K562 treated with DMSO at 1 percent for 12 hours (cell line): ENCODE results near the gene ADGRA3. TPM values are rescaled to one million over a fixed set of nuclear protein-coding genes. Genes with fewer than 3 reads are reported as not detected.

Experiments used
- total RNA-seq: library from RNA; unstranded; fragments of 300-600 nt; gene quantifications from 2 replicates; pipeline ENCODE4 v1.2.3, GENCODE V29; 2022; ENCODE audit not compliant: insufficient read depth

ADGRA3 gene, protein sequence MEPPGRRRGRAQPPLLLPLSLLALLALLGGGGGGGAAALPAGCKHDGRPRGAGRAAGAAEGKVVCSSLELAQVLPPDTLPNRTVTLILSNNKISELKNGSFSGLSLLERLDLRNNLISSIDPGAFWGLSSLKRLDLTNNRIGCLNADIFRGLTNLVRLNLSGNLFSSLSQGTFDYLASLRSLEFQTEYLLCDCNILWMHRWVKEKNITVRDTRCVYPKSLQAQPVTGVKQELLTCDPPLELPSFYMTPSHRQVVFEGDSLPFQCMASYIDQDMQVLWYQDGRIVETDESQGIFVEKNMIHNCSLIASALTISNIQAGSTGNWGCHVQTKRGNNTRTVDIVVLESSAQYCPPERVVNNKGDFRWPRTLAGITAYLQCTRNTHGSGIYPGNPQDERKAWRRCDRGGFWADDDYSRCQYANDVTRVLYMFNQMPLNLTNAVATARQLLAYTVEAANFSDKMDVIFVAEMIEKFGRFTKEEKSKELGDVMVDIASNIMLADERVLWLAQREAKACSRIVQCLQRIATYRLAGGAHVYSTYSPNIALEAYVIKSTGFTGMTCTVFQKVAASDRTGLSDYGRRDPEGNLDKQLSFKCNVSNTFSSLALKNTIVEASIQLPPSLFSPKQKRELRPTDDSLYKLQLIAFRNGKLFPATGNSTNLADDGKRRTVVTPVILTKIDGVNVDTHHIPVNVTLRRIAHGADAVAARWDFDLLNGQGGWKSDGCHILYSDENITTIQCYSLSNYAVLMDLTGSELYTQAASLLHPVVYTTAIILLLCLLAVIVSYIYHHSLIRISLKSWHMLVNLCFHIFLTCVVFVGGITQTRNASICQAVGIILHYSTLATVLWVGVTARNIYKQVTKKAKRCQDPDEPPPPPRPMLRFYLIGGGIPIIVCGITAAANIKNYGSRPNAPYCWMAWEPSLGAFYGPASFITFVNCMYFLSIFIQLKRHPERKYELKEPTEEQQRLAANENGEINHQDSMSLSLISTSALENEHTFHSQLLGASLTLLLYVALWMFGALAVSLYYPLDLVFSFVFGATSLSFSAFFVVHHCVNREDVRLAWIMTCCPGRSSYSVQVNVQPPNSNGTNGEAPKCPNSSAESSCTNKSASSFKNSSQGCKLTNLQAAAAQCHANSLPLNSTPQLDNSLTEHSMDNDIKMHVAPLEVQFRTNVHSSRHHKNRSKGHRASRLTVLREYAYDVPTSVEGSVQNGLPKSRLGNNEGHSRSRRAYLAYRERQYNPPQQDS (N-terminal part only)
- total RNA-seq: 0.25 TPM in 1 of 2 replicates, not detected in the other

DNA sequence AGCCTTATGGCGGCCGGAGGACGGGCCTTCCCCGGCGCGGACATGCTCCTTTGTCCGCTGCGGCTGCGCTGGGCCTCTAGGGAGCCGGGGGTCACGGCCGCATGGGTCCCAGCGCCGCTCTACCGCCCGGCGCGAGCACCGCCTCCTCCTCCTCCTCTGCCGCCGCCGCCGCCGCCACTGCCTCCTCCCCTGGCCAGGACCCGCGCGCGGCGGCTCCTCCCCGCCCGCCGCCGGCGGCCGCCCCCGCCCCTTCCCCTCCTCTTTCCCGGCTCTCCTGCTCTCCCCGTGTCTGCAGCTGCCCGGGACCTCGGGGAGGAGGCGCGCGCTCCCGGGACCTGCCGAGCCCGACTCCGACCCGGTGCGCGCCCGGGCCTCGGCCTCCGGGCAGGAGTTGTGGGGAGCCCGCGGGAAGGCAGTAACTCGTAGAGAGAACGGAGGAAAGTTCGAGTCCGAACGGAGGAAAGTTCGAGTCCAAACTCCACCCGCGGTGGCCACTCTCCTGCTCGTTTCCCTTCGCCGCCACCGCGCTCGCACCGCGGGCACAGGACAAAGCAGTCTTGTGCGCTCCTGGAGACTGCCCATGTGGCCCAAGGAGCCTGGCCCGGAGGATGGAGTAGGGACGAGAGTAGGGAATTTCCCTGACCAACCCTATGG, at the start of gene ADGRA3:
Gene ADGRA3 (minus strand): TSS at position 179 of the 654 bp plus-strand sequence. CDS start 282 bp downstream, outside the sequence.

Other genes starting within 250 kb of the ADGRA3 start
- not detected in 2 replicates for gene GBA3, start 176.9 kb upstream of the ADGRA3 start, total RNA-seq